Measurements from ENCODE around the gene VTI1A.

Gene VTI1A

GRCh38 chr10:112767156-112767555 lies 320.1 kb downstream of the VTI1A start:
- DNase-seq (ENCODE audit: extremely low spot score), result no peak
- no peak for TF ChIP-seq CTCF (IDR thresholded peaks at IDR 0.05; ENCODE audit: control extremely low read depth, extremely low read depth, low read depth, missing control alignments)
- POLR2A ChIA-PET, result no interaction called here
- CTCF ChIA-PET, result interaction anchor here (1.4 kb wide), 1 partner anchor 12 kb away, joined by 5 read pairs; no protein-coding TSS in a partner anchor

- CTCF ChIA-PET, result no interaction called here
- no peak for DNase-seq (ENCODE audit: extremely low spot score)
- no peak for TF ChIP-seq CTCF (IDR thresholded peaks at IDR 0.05; ENCODE audit: control extremely low read depth, extremely low read depth, low read depth, missing control alignments)
- POLR2A ChIA-PET, result no interaction called here
Observed at GRCh38 chr10:112768121-112768520, 321.1 kb downstream of the VTI1A start.

- no peak for DNase-seq (ENCODE audit: extremely low spot score)
- ChIA-PET CTCF (interaction anchor here (1.0 kb wide), 1 partner anchor 10 kb away, joined by 3 read pairs; no protein-coding TSS in a partner anchor), POLR2A (no interaction called here)
- no peak for TF ChIP-seq CTCF (IDR thresholded peaks at IDR 0.05; ENCODE audit: control extremely low read depth, extremely low read depth, low read depth, missing control alignments)
Observed at GRCh38 chr10:112769081-112769480, 322.1 kb downstream of the VTI1A start.

GRCh38 chr10:112769611-112770370 lies 322.8 kb downstream of the VTI1A start:
- TF ChIP-seq CTCF (IDR thresholded peaks at IDR 0.05; ENCODE audit: control extremely low read depth, extremely low read depth, low read depth, missing control alignments), result no peak
- no peak for DNase-seq (ENCODE audit: extremely low spot score)
- POLR2A ChIA-PET, result no interaction called here
- CTCF ChIA-PET, result interaction anchor here (1.0 kb wide), 1 partner anchor 9 kb away, joined by 3 read pairs; no protein-coding TSS in a partner anchor

GRCh38 chr10:112771733-112772132 lies 324.7 kb downstream of the VTI1A start:
- ChIA-PET POLR2A (no interaction called here), CTCF (no interaction called here)
- TF ChIP-seq CTCF (IDR thresholded peaks at IDR 0.05; ENCODE audit: control extremely low read depth, extremely low read depth, low read depth, missing control alignments), result no peak
- no peak for DNase-seq (ENCODE audit: extremely low spot score)

- TF ChIP-seq CTCF (IDR thresholded peaks at IDR 0.05; ENCODE audit: control extremely low read depth, extremely low read depth, low read depth, missing control alignments), result no peak
- no peak for DNase-seq (ENCODE audit: extremely low spot score)
- CTCF ChIA-PET, result interaction anchor here (1.2 kb wide), 1 partner anchor 9 kb away, joined by 3 read pairs; no protein-coding TSS in a partner anchor
- POLR2A ChIA-PET, result no interaction called here
Observed at GRCh38 chr10:112773783-112774182, 326.8 kb downstream of the VTI1A start.
